Measurements from ENCODE around the gene SLC12A3. TPM values are rescaled to one million over a fixed set of nuclear protein-coding genes. Genes with fewer than 3 reads are reported as not detected.

The SLC12A3 gene
- total RNA-seq, 1 donor from 2014 or later: 5.0 TPM

DNA sequence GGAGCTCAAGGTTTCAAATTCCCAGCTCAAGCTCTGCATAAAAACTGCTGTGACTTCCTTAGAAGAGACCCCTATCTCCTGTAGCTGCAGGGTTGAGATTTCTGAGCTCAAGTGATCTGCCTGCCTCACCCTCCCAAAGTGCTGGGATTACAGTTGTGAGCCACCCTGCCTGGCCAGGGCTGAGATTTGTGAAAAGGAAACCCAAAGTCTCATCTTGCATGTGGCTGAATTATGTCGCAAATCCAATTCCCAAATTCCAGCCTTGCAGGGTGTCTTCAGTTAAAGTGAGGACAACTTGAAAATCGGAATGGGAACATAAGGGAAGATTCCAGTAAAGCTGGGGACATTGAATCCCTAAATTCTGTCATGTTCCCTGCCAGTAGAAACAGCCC lies 82.6 kb downstream of the SLC12A3 start:
- CTCF ChIA-PET: interaction anchor here (0.8 kb wide), 1 partner anchor 80 kb away, joined by 3 read pairs; no protein-coding TSS in a partner anchor
- TF ChIP-seq, protein P1, sequence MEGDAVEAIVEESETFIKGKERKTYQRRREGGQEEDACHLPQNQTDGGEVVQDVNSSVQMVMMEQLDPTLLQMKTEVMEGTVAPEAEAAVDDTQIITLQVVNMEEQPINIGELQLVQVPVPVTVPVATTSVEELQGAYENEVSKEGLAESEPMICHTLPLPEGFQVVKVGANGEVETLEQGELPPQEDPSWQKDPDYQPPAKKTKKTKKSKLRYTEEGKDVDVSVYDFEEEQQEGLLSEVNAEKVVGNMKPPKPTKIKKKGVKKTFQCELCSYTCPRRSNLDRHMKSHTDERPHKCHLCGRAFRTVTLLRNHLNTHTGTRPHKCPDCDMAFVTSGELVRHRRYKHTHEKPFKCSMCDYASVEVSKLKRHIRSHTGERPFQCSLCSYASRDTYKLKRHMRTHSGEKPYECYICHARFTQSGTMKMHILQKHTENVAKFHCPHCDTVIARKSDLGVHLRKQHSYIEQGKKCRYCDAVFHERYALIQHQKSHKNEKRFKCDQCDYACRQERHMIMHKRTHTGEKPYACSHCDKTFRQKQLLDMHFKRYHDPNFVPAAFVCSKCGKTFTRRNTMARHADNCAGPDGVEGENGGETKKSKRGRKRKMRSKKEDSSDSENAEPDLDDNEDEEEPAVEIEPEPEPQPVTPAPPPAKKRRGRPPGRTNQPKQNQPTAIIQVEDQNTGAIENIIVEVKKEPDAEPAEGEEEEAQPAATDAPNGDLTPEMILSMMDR (IDR thresholded peaks at IDR 0.05): no peak
- H3K27me3 Mint-ChIP-seq: no peaks in the 10 kb centered on the region
- no peaks in the 10 kb centered on the region for H3K9me3 Mint-ChIP-seq
- H3K27ac Mint-ChIP-seq: peak overlapping the region; percentile 53
- intact Hi-C loops (cut with micrococcal nuclease): no loop called here
- peaks cover 48% of the 10 kb centered on the region for H3K36me3 Mint-ChIP-seq (ENCODE audit: low read depth)
- peaks cover 72% of the 10 kb centered on the region for H3K4me1 Mint-ChIP-seq
- DNase-seq (no peak), ATAC-seq (ENCODE audit: low read depth) (no peak)
- no peak overlapping the region for H3K4me3 Mint-ChIP-seq
- POLR2A ChIA-PET: interaction anchor here (0.6 to 22.7 kb wide), 10 partner anchors 9 to 97 kb away, joined by 3 to 795 read pairs (median 7); partner anchors contain the start of genes HERPUD1, NLRC5 and SLC12A3

DNA sequence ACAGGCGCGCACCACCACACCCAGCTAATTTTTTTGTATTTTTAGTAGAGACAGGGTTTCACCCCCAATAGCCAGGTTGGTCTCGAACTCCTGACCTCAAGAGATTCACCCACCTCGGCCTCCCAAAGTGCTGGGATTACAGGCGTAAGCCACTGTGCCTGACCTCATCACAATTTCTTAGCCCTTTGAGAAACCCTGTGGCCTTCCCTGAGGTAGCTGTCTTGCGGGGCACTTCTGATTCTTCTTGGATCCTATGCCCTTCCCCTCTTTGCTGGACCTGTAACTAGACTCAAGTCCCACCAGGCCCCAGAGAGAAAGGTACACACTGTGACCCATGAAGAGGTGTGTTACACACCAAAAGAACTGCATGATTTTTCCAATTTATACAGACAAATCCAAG lies 83.2 kb downstream of the SLC12A3 start:
- TF ChIP-seq, protein P1 (IDR thresholded peaks at IDR 0.05): no peak
- ATAC-seq (ENCODE audit: low read depth) (no peak), DNase-seq (no peak)
- Mint-ChIP-seq H3K4me1 (peaks cover 67% of the 10 kb centered on the region), H3K9me3 (no peaks in the 10 kb centered on the region), H3K27me3 (no peaks in the 10 kb centered on the region), H3K27ac (peak overlapping the region; percentile 73), H3K36me3 (ENCODE audit: low read depth) (peaks cover 41% of the 10 kb centered on the region), H3K4me3 (no peak overlapping the region)
- intact Hi-C loops (cut with micrococcal nuclease): no loop called here
- ChIA-PET CTCF (interaction anchor here (0.8 kb wide), 1 partner anchor 81 kb away, joined by 3 read pairs; no protein-coding TSS in a partner anchor), POLR2A (interaction anchor here (1.1 to 22.7 kb wide), 5 partner anchors 15 to 94 kb away, joined by 3 to 795 read pairs (median 157); partner anchors contain the start of genes HERPUD1, NLRC5 and SLC12A3)

DNA sequence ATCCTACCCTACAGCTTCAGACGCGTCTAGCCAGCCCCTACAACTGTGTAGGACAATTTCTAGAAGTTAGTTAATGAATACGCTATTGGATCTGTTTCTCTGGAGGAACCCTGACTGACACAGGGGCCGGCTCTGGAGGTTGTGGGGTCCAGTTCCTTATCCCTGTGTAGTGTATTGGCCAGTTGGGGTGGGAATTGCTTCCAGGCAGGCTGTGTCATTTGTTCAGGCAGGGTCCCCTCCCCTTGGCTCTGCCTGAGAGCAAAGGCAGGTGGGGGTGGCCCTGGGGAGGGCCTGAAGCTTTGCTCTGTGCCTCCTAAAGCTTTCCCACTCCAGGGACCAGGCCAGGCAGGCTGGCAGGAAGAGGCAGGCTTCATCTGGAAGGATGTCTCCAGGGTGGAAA lies 85.0 kb downstream of the SLC12A3 start:
- H3K36me3 Mint-ChIP-seq (ENCODE audit: low read depth): peaks cover 23% of the 10 kb centered on the region
- DNase-seq: no peak
- ChIA-PET CTCF (interaction anchor here (1.3 to 4.4 kb wide), 4 partner anchors 8 to 96 kb away, joined by 5 to 33 read pairs (median 18); no protein-coding TSS in a partner anchor), POLR2A (interaction anchor here (1.0 to 4.1 kb wide), 7 partner anchors 12 to 147 kb away, joined by 4 to 62 read pairs (median 12); partner anchors contain the start of gene HERPUD1)
- no peak for ATAC-seq (ENCODE audit: low read depth)
- H3K27ac Mint-ChIP-seq: peak overlapping the region; percentile 26
- H3K9me3 Mint-ChIP-seq: no peaks in the 10 kb centered on the region
- H3K4me3 Mint-ChIP-seq: no peak overlapping the region
- TF ChIP-seq, protein P1 (IDR thresholded peaks at IDR 0.05): no peak
- no peaks in the 10 kb centered on the region for H3K27me3 Mint-ChIP-seq
- H3K4me1 Mint-ChIP-seq: peaks cover 51% of the 10 kb centered on the region
- intact Hi-C loops (cut with micrococcal nuclease): loop anchor here (5.0 kb wide), 1 partner anchor 42 kb away; no protein-coding TSS in a partner anchor

DNA sequence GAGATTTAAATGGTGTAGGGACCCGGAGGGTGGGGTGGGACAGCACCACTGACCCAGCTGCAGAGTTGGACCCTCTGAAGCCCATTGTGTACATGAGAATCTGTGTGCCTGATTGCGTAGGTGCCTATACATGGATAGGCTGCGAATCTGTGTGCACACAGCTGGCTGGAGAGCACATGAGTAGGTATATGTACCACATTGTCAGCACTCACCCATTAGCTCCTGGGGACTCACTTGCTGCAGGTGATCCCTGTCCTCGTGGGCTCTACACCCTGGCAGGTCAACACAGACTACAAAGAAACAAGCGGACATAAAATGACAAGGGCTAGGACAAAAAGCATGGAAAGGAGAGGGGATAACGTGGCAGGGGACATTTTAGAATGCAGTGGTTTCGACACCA lies 85.4 kb downstream of the SLC12A3 start:
- peak overlapping the region; percentile 74 for H3K27ac Mint-ChIP-seq
- H3K4me1 Mint-ChIP-seq: peaks cover 48% of the 10 kb centered on the region
- H3K27me3 Mint-ChIP-seq: no peaks in the 10 kb centered on the region
- DNase-seq (no peak), ATAC-seq (ENCODE audit: low read depth) (no peak)
- H3K36me3 Mint-ChIP-seq (ENCODE audit: low read depth): peaks cover 20% of the 10 kb centered on the region
- no peaks in the 10 kb centered on the region for H3K9me3 Mint-ChIP-seq
- intact Hi-C loops (cut with micrococcal nuclease): loop anchor here (5.0 kb wide), 1 partner anchor 42 kb away; no protein-coding TSS in a partner anchor
- TF ChIP-seq, protein P1 (IDR thresholded peaks at IDR 0.05): no peak
- peak overlapping the region; percentile 16 for H3K4me3 Mint-ChIP-seq
- ChIA-PET CTCF (interaction anchor here (0.8 to 4.4 kb wide), 7 partner anchors 9 to 96 kb away, joined by 3 to 33 read pairs (median 5); no protein-coding TSS in a partner anchor), POLR2A (interaction anchor here (0.5 to 4.1 kb wide), 16 partner anchors 8 to 568 kb away, joined by 3 to 62 read pairs (median 5); partner anchors contain the start of genes HERPUD1, NLRC5, PSME3IP1 and RSPRY1)

All from activated B cell treated with CpG ODN at 0.5 μM for 24 hours (primary cell).